DOHH2 (cell line): ENCODE measurements around the gene KRT33B.
"Not testable (repeated sequence)": the region's sequence is repeated elsewhere in the genome, so short reads cannot be mapped to it uniquely, and the experiment has no call there.

Experiments used
- H3F3A ChIP-seq: fragments of 200-600 bp; sonication (generic), shearing (Covaris generic); 2 replicates; pipeline ENCODE4 v1.6.0; 2016; ENCODE audit warnings: antibody characterized with exemption, mild to moderate bottlenecking; ENCODE audit not compliant: control insufficient read depth, insufficient read depth
- H3K27ac ChIP-seq: fragments of 200-600 bp; sonication (generic); 2 replicates; pipeline ENCODE4 v1.5.1; 2014; ENCODE audit warnings: low read depth, mild to moderate bottlenecking, low read length, moderate library complexity
- H3K27me3 ChIP-seq: fragments of 200-600 bp; sonication (generic); 2 replicates; pipeline ENCODE4 v1.6.1; 2014; ENCODE audit warnings: mild to moderate bottlenecking, low read length, mixed read lengths; ENCODE audit not compliant: control insufficient read depth
- H3K36me3 ChIP-seq: fragments of 200-600 bp; sonication (generic); 2 replicates; pipeline ENCODE4 v1.6.1; 2014; ENCODE audit warnings: mild to moderate bottlenecking, low read length, moderate library complexity, mixed read lengths; ENCODE audit not compliant: control insufficient read depth
- H3K4me1 ChIP-seq: fragments of 200-600 bp; sonication (generic); 2 replicates; pipeline ENCODE4 v1.6.1; 2014; ENCODE audit warnings: mild to moderate bottlenecking, low read length, mixed read lengths; ENCODE audit not compliant: control insufficient read depth
- H3K4me2 ChIP-seq: fragments of 200-600 bp; sonication (generic); 2 replicates; pipeline ENCODE4 v1.6.0; 2014; ENCODE audit warnings: mild to moderate bottlenecking, low read length, moderate library complexity
- H3K4me3 ChIP-seq: fragments of 200-600 bp; sonication (generic); 2 replicates; pipeline ENCODE4 v1.5.1; 2014; ENCODE audit warnings: mild to moderate bottlenecking, low read length, mixed read lengths
- H3K79me2 ChIP-seq: fragments of 200-600 bp; sonication (generic); 2 replicates; pipeline ENCODE4 v1.6.1; 2014; ENCODE audit warnings: mild to moderate bottlenecking, low read length, mixed read lengths; ENCODE audit not compliant: control insufficient read depth
- H3K9me2 ChIP-seq: fragments of 200-600 bp; sonication (generic); replicated peaks from 2 replicates; pipeline ENCODE4 v1.6.1; 2014; ENCODE audit warnings: mild to moderate bottlenecking, low read length, mixed read lengths; ENCODE audit not compliant: control insufficient read depth
- H3K9me3 ChIP-seq: fragments of 200-600 bp; sonication (generic); 2 replicates; pipeline ENCODE4 v1.6.1; 2014; ENCODE audit warnings: antibody characterized with exemption, low read length, mixed read lengths; ENCODE audit not compliant: control insufficient read depth, insufficient read depth
- H4K20me1 ChIP-seq: fragments of 200-600 bp; sonication (generic); 2 replicates; pipeline ENCODE4 v1.6.0; 2014; ENCODE audit warnings: low read depth, mild to moderate bottlenecking, antibody characterized with exemption, low read length, moderate library complexity; ENCODE audit not compliant: control insufficient read depth, insufficient read depth
- EZH2phosphoT487 ChIP-seq: fragments of 200-600 bp; sonication (generic); IDR thresholded peaks from 2 replicates; pipeline ENCODE4 v1.6.1; 2017; ENCODE audit warnings: borderline replicate concordance, mild to moderate bottlenecking, antibody characterized with exemption, low read length, moderate library complexity, mixed read lengths
- TF ChIP-seq, protein P1 (sequence below): fragments of 200-600 bp; sonication (generic); IDR thresholded peaks from one replicate; pipeline ENCODE4 v1.5.1; 2014; ENCODE audit warnings: antibody characterized with exemption, mild to moderate bottlenecking, low read depth, low read length; ENCODE audit not compliant: poor library complexity, severe bottlenecking

Gene KRT33B

DNA sequence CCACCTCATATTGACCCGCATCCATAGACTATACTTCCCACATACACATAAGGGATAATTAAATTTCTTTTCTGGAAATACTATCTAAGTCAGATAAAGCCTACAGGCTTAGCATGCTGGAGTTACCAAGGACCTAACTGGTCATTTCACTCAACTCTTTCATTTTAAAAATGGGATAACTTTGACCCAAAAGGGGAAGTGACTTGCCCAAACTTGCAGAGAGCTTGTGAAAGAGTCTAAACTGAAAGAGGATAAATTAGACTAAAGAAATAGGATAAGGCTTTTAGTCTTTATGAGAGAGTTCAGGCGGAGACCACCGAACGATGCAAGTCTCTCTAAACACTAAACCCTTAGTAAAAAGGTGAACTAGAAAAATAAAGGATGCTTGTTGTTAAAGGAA is 15.1 kb downstream of the KRT33B start:
- Histone ChIP-seq H3K27me3 (peaks cover 11% of the 10 kb centered on the region), H3K9me2 (no peaks in the 10 kb centered on the region), H3K36me3 (no peaks in the 10 kb centered on the region), H3F3A (no peaks in the 10 kb centered on the region), H3K4me1 (no peaks in the 10 kb centered on the region), H3K79me2 (no peaks in the 10 kb centered on the region), H3K4me2 (no peak overlapping the region), H3K27ac (no peak overlapping the region), H3K9me3 (no peaks in the 10 kb centered on the region), H4K20me1 (no peaks in the 10 kb centered on the region), H3K4me3 (no peak overlapping the region)
- TF ChIP-seq EZH2phosphoT487 = no peak
- TF ChIP-seq, protein P1, sequence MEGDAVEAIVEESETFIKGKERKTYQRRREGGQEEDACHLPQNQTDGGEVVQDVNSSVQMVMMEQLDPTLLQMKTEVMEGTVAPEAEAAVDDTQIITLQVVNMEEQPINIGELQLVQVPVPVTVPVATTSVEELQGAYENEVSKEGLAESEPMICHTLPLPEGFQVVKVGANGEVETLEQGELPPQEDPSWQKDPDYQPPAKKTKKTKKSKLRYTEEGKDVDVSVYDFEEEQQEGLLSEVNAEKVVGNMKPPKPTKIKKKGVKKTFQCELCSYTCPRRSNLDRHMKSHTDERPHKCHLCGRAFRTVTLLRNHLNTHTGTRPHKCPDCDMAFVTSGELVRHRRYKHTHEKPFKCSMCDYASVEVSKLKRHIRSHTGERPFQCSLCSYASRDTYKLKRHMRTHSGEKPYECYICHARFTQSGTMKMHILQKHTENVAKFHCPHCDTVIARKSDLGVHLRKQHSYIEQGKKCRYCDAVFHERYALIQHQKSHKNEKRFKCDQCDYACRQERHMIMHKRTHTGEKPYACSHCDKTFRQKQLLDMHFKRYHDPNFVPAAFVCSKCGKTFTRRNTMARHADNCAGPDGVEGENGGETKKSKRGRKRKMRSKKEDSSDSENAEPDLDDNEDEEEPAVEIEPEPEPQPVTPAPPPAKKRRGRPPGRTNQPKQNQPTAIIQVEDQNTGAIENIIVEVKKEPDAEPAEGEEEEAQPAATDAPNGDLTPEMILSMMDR = no peak

DNA sequence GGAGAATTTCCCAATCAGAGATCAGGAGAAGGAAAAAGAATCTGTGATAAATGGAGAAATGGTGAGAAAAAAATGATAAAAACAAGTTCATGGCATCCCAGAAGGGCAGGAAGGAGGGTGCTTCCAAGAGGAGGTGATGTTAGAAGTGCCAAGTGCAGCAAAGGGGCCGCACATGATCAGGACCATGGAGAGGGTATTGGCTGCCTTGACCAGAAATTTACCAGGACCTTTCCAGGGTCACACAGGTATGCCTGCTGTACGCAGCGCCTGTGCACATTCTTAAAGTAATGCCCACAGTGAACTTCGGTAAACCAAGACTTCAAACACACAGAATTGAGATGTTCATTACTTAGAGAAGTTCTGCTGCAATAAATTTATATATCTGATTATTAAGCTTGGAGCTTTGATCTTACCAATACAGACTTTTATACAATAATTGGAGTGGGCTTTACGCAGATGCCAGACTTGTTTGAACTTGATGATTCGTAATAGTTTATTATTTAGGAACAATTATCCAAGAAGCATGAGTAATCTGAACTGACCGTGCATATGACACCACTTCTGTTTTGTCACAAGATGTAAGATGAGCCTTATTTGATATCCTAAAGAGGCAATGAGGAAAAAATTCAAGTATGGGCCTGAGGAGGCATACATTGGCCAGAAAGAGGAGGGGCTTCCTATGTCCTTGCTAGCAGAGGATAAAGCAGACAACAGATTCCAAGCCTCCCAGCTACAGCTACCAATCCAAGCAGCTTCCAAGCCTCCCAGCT is 16.8 kb downstream of the KRT33B start:
- Histone ChIP-seq H3K4me1 (no peaks in the 10 kb centered on the region), H3K9me3 (no peaks in the 10 kb centered on the region), H4K20me1 (no peaks in the 10 kb centered on the region), H3K36me3 (no peaks in the 10 kb centered on the region), H3K27ac (no peak overlapping the region), H3K79me2 (no peaks in the 10 kb centered on the region), H3F3A (no peaks in the 10 kb centered on the region), H3K4me3 (no peak overlapping the region), H3K27me3 (peaks cover 11% of the 10 kb centered on the region), H3K4me2 (no peak overlapping the region), H3K9me2 (no peaks in the 10 kb centered on the region)
- TF ChIP-seq, protein P1 = no peak
- TF ChIP-seq EZH2phosphoT487 = no peak

DNA sequence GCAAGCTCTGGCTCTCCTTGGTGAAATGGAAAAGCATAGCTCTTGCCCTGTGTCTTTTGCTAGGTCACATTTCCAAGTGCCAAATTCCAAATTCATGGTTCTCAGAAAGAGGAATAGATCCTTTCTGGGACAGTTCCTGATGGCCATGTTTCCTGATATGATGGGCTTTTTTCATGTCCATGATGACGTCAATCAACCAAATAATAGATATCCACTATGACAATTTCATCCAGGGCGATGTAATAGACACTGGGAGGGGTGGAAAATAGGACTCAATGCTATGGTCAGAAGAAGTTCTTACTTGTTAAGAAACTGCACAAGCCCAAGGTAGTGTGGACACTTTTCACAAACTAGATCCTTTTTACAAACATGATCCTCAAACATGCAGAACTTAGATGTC is 18.4 kb downstream of the KRT33B start:
- no peaks in the 10 kb centered on the region for H3K9me2 ChIP-seq
- no peak overlapping the region for H3K4me3 ChIP-seq
- no peaks in the 10 kb centered on the region for H4K20me1 ChIP-seq
- no peaks in the 10 kb centered on the region for H3F3A ChIP-seq
- H3K27ac ChIP-seq = no peak overlapping the region
- no peak overlapping the region for H3K4me2 ChIP-seq
- H3K4me1 ChIP-seq = no peaks in the 10 kb centered on the region
- H3K79me2 ChIP-seq = no peaks in the 10 kb centered on the region
- no peaks in the 10 kb centered on the region for H3K9me3 ChIP-seq
- H3K27me3 ChIP-seq = peaks cover 6% of the 10 kb centered on the region
- H3K36me3 ChIP-seq = no peaks in the 10 kb centered on the region
- TF ChIP-seq, protein P1 = no peak
- TF ChIP-seq EZH2phosphoT487 = no peak

DNA sequence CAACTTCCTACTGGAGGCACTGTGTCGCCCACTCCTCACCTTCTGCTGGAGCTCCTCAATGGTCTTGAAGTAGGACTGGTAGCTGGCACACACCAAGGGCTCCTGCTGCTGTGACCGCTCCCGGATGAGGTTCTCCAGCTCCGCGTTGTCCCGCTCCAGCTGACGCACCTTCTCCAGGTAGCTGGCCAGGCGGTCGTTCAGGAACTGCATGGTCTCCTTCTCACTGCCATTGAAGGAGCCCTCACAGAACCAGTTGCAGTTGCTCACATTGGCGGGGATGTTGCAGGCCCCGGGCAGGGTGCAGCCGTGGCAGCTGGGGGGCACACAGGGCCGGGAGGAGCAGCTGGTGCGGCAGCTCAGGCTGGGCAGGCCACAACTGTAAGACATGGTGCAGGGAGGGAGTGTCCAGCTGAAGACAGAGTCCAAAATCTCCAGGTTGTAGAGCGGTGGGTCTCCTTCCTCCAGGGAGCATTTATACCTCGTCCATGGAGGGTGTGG is 19.2 kb downstream of the KRT33B start, which contains the start of gene KRT33A:
KRT33A (minus strand) TSS at position 448 of the 498 bp plus-strand sequence; CDS start at position 387, 61 bp downstream.
- not testable (repeated sequence) for H3K9me2 ChIP-seq, H3K4me2 ChIP-seq, H3K79me2 ChIP-seq, H3F3A ChIP-seq, H3K27me3 ChIP-seq, H3K4me1 ChIP-seq, H3K36me3 ChIP-seq, H3K9me3 ChIP-seq, H3K4me3 ChIP-seq, H3K27ac ChIP-seq, H4K20me1 ChIP-seq
